GM19372 (cell line): ENCODE results near the gene EPHA8.

Experiments used
- ATAC-seq: cut with Tn5 transposase; IDR thresholded peaks from one replicate; pipeline ENCODE4 v1.9.1; 2021; ENCODE audit warnings: mild to moderate bottlenecking, low read depth, moderate library complexity; ENCODE audit not compliant: unreplicated experiment

The EPHA8 gene

GRCh38 chr1:22587247-22587646 lies 24.0 kb downstream of the EPHA8 start:
- no peak for ATAC-seq

- ATAC-seq = no peak
Observed at GRCh38 chr1:22588899-22589422, 25.7 kb downstream of the EPHA8 start.

- no peak for ATAC-seq
Observed at GRCh38 chr1:22591576-22591975, 28.3 kb downstream of the EPHA8 start.

- no peak for ATAC-seq
Observed at GRCh38 chr1:22592051-22592450, 28.8 kb downstream of the EPHA8 start.

GRCh38 chr1:22592919-22593790 lies 29.9 kb downstream of the EPHA8 start:
- ATAC-seq = no peak

- ATAC-seq = no peak
Observed at GRCh38 chr1:22594396-22594795, 31.1 kb downstream of the EPHA8 start.

- no peak for ATAC-seq
Observed at GRCh38 chr1:22595108-22595507, 31.8 kb downstream of the EPHA8 start.

GRCh38 chr1:22597301-22597965 lies 34.1 kb downstream of the EPHA8 start:
- no peak for ATAC-seq

- ATAC-seq = no peak
Observed at GRCh38 chr1:22597996-22598395, 34.7 kb downstream of the EPHA8 start.

- no peak for ATAC-seq
Observed at GRCh38 chr1:22598736-22599135, 35.4 kb downstream of the EPHA8 start.

- no peak for ATAC-seq
Observed at GRCh38 chr1:22600071-22600816, 37.0 kb downstream of the EPHA8 start.

GRCh38 chr1:22600817-22601605 lies 37.7 kb downstream of the EPHA8 start:
- no peak for ATAC-seq

GRCh38 chr1:22601610-22602009 lies 38.3 kb downstream of the EPHA8 start:
- ATAC-seq = no peak

GRCh38 chr1:22602060-22602740 lies 38.9 kb downstream of the EPHA8 start:
- no peak for ATAC-seq

GRCh38 chr1:22606161-22606560 lies 42.9 kb downstream of the EPHA8 start:
- no peak for ATAC-seq

GRCh38 chr1:22607154-22607553 lies 43.9 kb downstream of the EPHA8 start:
- no peak for ATAC-seq

- ATAC-seq = no peak
Observed at GRCh38 chr1:22608361-22608760, 45.1 kb downstream of the EPHA8 start.

GRCh38 chr1:22609291-22609690 lies 46.0 kb downstream of the EPHA8 start:
- ATAC-seq = no peak

GRCh38 chr1:22611530-22611947 lies 48.2 kb downstream of the EPHA8 start:
- no peak for ATAC-seq
